Uterus (tissue), 4 donors: ENCODE data around the gene PRDM15. TPM values are rescaled to one million over a fixed set of nuclear protein-coding genes. Genes with fewer than 3 reads are reported as not detected.

Source experiments
- DNase-seq, 2 donors: peaks; one replicate each; pipeline ENCODE4 v3.0.0-alpha.2; 2019 to 2020
- H3K27ac ChIP-seq, 2 donors: fragments of 200-600 bp; sonication (generic); 1 replicate in 1 of 2; 2 replicates in 1 of 2; pipeline ENCODE4 v1.5.1; 2016 to 2018
- H3K27me3 ChIP-seq, 2 donors: fragments of 200-600 bp; sonication (generic); one replicate each; pipeline ENCODE4 v1.5.1; 2018 to 2019; ENCODE audit warnings: control low read depth in 1 of 2
- H3K36me3 ChIP-seq, 2 donors: fragments of 200-600 bp; sonication (generic); one replicate each; pipeline ENCODE4 v1.5.1; 2019; ENCODE audit warnings: control low read depth in 1 of 2
- H3K4me1 ChIP-seq, 2 donors: fragments of 200-600 bp; sonication (generic); one replicate each; pipeline ENCODE4 v1.5.1; 2018 to 2019; ENCODE audit warnings: control low read depth in 1 of 2
- H3K4me3 ChIP-seq, 2 donors: fragments of 200-600 bp; sonication (generic); 1 replicate in 1 of 2; 2 replicates in 1 of 2; pipeline ENCODE4 v1.5.1; 2018 to 2019; ENCODE audit warnings: mild to moderate bottlenecking in 1 of 2
- H3K9me3 ChIP-seq, 2 donors: fragments of 200-600 bp; sonication (generic); one replicate each; pipeline ENCODE4 v1.5.1; 2019; ENCODE audit warnings: control low read depth in 1 of 2
- CTCF ChIP-seq, 4 experiments: fragments of 200-600 bp in 2 of 4; fragments of 450-650 bp in 2 of 4; sonication (generic) in 2 of 4; IDR thresholded peaks; one replicate each; pipeline ENCODE4 v1.5.1; 2016 to 2019; ENCODE audit warnings: antibody characterized with exemption in 4 of 4, mild to moderate bottlenecking in 2 of 4, moderate library complexity in 1 of 4
- POLR2A ChIP-seq, 2 donors: fragments of 450-650 bp; IDR thresholded peaks; one replicate each; pipeline ENCODE4 v1.6.1; 2016; ENCODE audit warnings: antibody characterized with exemption in 2 of 2, mild to moderate bottlenecking in 1 of 2, moderate library complexity in 1 of 2
- intact Hi-C: fragments of 100-400 bp; cut with DNase I; formaldehyde crosslinking; loops from one replicate; pipeline ENCODE4 v1.15.1; 2023; ENCODE audit warnings: low total_unique reads
- total RNA-seq, 4 donors: library from RNA; depleted of rRNA in 3 of 4; stranded (reverse); fragments of >200 nt in 3 of 4; gene quantifications; one replicate each; pipeline versions ENCODE4 v1.1.0 to v1.2.4, GENCODE V29; 2014 to 2023
- donor health status: DM: yes; HTN: yes; CAD: no.

The PRDM15 gene
- total RNA-seq, 4 donors from 2014 or later, result 5.9 to 11.0 (median 6.5) TPM

DNA sequence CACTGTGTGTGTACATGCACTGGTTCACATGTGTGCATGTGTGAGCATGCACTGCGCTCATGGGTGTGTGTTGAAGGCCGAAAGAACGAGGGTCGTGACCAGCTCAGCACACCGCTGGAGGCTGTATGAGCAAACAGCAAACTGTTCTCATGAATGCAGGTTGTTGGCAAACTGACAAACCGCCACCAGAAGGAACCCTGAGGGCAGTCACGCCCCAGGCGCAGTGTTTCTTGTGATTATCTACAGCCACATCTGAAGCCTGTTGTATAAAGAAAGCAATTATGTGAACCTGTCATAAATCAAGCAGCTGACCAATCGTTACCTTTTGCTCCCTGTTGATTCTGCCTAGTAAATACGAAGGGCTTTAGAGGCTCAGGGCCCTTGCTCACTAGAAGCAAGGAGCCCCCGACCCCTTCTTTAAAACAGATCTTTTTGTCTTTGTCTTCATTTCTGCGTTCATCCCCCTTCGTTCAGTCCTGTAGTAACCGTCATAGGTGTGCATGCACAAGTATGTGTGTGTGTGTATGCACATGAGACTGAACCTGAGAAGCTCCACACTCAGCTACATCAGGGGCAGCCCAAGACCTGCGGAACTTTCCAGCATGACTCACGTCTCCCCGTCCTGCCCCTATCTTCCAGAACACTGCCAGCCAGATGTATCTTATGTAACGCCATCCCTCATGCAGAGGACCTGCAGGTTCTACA is 95.5 kb downstream of the PRDM15 start:
- DNase-seq, result no peak
- H3K27ac ChIP-seq, result no peak overlapping the region
- H3K4me3 ChIP-seq, result no peak overlapping the region
- H3K27me3 ChIP-seq, result peaks cover 4 to 28% of the 10 kb centered on the region in 2 donors
- no peaks in the 10 kb centered on the region for H3K36me3 ChIP-seq
- no peak for TF ChIP-seq CTCF (IDR thresholded peaks at IDR 0.05)
- TF ChIP-seq POLR2A (IDR thresholded peaks at IDR 0.05), result no peak
- no peaks in the 10 kb centered on the region for H3K4me1 ChIP-seq
- intact Hi-C loops, result no loop called here
- H3K9me3 ChIP-seq, result no peaks in the 10 kb centered on the region

GRCh38 chr21:41781050-41781410 is 98.1 kb downstream of the PRDM15 start:
- no peak for DNase-seq
- intact Hi-C loops, result no loop called here
- Histone ChIP-seq H3K36me3 (no peaks in the 10 kb centered on the region), H3K27ac (no peak overlapping the region), H3K27me3 (peaks cover 4 to 31% of the 10 kb centered on the region in 2 donors), H3K4me1 (no peaks in the 10 kb centered on the region), H3K9me3 (no peaks in the 10 kb centered on the region), H3K4me3 (no peak overlapping the region)
- TF ChIP-seq POLR2A (IDR thresholded peaks at IDR 0.05) (no peak), CTCF (IDR thresholded peaks at IDR 0.05) (no peak)

- no peak for DNase-seq
- no peak overlapping the region for H3K4me3 ChIP-seq
- H3K27ac ChIP-seq, result no peak overlapping the region
- no peaks in the 10 kb centered on the region for H3K36me3 ChIP-seq
- TF ChIP-seq CTCF (IDR thresholded peaks at IDR 0.05), result no peak
- TF ChIP-seq POLR2A (IDR thresholded peaks at IDR 0.05), result no peak
- intact Hi-C loops, result no loop called here
- no peaks in the 10 kb centered on the region for H3K9me3 ChIP-seq
- H3K27me3 ChIP-seq, result peaks cover 4 to 31% of the 10 kb centered on the region in 2 donors
- H3K4me1 ChIP-seq, result no peaks in the 10 kb centered on the region
These were observed 98.7 kb downstream of the PRDM15 start for GRCh38 chr21:41780337-41781049.

GRCh38 chr21:41779659-41780058 is 99.5 kb downstream of the PRDM15 start:
- Histone ChIP-seq H3K4me3 (no peak overlapping the region), H3K9me3 (no peaks in the 10 kb centered on the region), H3K27ac (no peak overlapping the region), H3K4me1 (no peaks in the 10 kb centered on the region), H3K36me3 (no peaks in the 10 kb centered on the region), H3K27me3 (peaks cover 4 to 31% of the 10 kb centered on the region in 2 donors)
- intact Hi-C loops, result loop anchor here (5.0 kb wide), 1 partner anchor 167 kb away; no protein-coding TSS in a partner anchor
- no peak for DNase-seq
- TF ChIP-seq CTCF (IDR thresholded peaks at IDR 0.05) (no peak), POLR2A (IDR thresholded peaks at IDR 0.05) (no peak)

- Histone ChIP-seq H3K27ac (no peak overlapping the region), H3K4me1 (no peaks in the 10 kb centered on the region), H3K36me3 (no peaks in the 10 kb centered on the region), H3K27me3 (peaks cover 4 to 33% of the 10 kb centered on the region in 2 donors), H3K4me3 (no peak overlapping the region), H3K9me3 (no peaks in the 10 kb centered on the region)
- TF ChIP-seq POLR2A (IDR thresholded peaks at IDR 0.05), result no peak
- no peak for TF ChIP-seq CTCF (IDR thresholded peaks at IDR 0.05)
- DNase-seq, result no peak
- intact Hi-C loops, result loop anchor here (5.0 kb wide), 1 partner anchor 167 kb away; no protein-coding TSS in a partner anchor
These were observed 100.1 kb downstream of the PRDM15 start for GRCh38 chr21:41778930-41779600.
